ENCODE results near the gene MEGF6.

The MEGF6 gene

GRCh38 chr1:3642919-3643675 is 31.8 kb upstream of the MEGF6 start:
- no peak for DNase-seq

- no peak for DNase-seq
Observed at GRCh38 chr1:3641816-3642215, 30.5 kb upstream of the MEGF6 start.

DNA sequence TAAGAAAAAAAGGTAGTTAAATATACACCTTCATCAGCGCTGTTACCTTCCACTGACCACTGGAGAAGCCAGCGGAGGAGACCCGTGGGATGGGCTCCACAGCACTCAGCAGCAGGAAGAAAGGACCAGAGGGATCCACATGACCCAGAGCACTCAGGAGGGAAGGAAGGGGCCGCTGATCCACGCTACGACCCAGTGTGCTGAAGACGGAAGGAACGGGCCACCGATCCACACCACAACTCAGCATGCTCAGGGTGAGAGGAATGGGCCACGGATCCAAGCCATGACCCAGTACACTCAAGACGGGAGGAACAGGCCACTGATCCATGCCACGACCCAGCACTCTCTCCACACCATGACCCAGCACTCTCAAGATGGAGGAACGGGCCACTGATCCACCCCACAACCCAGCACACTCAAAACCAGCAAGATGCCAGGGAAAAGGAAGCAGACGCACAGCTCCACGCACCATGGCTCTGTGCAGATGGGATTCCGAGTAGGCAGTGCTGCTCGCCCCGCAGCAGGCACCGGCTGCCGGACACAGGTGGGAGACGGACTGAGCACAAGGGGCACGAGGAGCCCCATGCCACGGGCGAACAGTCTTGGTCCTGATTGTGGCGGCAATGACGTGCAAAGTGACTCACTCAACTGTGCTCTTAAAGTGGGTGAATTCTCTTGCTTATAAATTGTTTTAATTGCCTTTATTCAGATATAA is 29.9 kb upstream of the MEGF6 start:
- no peak for DNase-seq

GRCh38 chr1:3640121-3640837 is 29.0 kb upstream of the MEGF6 start:
- no peak for DNase-seq

DNA sequence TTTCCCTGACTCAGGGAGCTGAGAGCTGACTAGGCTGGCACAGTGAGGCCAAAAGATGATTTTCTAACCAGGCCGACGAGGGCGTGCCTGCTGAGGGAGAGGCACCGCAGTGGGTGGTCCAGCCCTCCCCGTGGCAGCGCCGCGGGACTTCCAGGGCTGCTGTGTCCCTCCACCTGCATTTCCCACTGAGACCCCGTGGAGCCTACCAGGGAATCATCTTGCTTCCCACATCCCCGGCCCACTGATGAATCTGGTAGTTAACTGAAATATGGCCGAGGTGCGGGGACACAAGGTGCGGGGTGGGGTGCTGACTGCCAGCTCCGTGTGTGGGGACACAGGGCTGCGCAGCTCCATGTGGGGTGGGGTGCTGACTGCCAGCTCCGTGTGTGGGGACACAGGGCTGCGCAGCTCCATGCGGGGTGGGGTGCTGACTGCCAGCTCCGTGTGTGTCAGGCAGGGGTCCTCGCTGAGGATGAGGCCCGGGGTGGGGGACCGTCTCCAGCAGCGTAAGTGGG is 28.1 kb upstream of the MEGF6 start:
- no peak for DNase-seq

DNA sequence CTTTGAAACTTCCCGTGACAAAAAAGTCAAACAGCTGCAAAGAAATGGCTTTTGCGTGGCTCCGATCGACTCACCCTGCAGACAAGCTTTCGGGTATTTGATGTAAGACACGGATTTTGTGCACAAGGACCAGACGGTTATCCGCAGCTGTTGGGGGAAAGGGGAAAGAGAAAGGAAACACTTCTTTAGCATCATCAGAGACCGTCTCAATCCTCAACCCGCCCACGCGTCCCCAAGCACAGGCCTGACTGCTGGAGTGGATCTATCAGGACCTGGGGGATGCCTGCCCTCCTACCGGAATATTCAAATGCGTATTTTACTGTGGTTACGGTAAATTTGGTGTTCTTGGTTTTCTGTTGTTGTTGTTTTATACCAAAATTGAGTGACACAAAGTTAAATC is 27.4 kb upstream of the MEGF6 start:
- no peak for DNase-seq

- no peak for DNase-seq
Observed at GRCh38 chr1:3638027-3638426, 26.7 kb upstream of the MEGF6 start.

GRCh38 chr1:3636531-3636930 is 25.2 kb upstream of the MEGF6 start:
- no peak for DNase-seq

DNA sequence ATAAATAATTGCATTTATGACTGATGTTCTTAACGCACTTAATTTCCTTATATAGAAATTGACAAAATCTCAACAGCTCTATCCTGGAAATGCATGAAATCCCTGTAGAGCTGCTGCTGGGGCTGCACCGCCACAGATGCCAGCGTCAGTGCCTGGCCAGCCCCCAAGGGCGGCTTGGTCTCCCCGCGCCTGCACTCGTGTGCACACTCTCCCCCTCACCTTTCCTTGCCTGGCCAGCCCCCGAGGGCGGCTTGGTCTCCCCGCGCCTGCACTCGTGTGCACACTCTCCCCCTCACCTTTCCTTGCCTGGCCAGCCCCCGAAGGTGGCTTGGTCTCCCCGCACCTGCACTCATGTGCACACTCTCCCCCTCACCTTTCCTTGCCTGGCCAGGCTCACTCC is 24.8 kb upstream of the MEGF6 start:
- no peak for DNase-seq

DNA sequence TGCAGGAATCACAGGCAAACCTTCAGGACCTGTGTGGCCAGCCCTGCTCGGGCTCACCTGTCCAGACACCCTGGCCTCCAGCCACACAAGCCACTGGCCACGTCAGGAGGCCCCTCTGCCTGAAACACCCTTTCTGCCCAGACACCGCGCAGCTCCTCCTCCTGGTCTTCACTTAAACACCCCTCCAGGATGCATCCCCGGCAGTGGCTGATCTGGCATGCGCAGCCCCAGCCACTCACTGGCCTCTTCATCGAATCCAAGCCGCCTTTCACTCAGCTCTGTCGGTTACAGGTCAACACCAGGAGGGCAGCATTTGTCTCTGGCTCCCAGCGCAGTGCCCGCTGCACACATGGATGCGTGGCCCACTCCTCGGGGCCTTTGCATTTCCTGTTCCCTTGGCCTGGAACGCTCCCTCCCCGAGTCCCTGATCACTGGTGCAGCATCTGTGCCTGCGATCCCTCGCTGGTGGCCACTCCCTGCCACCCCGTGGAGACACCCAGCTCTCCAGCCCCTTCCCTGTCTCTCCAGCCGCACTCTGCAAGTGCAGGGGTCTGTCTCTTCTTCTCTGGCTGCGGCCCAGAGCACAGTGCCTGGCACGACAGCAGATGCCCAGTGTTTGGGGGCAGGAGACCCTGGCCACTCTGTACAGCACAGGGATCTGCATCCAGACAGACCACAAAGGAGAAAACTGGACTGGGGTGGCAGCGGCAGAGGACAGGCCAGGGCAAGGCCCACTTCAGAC is 22.9 kb upstream of the MEGF6 start:
- DNase-seq: no peak

- DNase-seq: no peak
Observed at GRCh38 chr1:3633344-3634058, 22.2 kb upstream of the MEGF6 start.

- no peak for DNase-seq
Observed at GRCh38 chr1:3632716-3633343, 21.5 kb upstream of the MEGF6 start.

- no peak for DNase-seq
Observed at GRCh38 chr1:3632298-3632697, 21.0 kb upstream of the MEGF6 start.

DNA sequence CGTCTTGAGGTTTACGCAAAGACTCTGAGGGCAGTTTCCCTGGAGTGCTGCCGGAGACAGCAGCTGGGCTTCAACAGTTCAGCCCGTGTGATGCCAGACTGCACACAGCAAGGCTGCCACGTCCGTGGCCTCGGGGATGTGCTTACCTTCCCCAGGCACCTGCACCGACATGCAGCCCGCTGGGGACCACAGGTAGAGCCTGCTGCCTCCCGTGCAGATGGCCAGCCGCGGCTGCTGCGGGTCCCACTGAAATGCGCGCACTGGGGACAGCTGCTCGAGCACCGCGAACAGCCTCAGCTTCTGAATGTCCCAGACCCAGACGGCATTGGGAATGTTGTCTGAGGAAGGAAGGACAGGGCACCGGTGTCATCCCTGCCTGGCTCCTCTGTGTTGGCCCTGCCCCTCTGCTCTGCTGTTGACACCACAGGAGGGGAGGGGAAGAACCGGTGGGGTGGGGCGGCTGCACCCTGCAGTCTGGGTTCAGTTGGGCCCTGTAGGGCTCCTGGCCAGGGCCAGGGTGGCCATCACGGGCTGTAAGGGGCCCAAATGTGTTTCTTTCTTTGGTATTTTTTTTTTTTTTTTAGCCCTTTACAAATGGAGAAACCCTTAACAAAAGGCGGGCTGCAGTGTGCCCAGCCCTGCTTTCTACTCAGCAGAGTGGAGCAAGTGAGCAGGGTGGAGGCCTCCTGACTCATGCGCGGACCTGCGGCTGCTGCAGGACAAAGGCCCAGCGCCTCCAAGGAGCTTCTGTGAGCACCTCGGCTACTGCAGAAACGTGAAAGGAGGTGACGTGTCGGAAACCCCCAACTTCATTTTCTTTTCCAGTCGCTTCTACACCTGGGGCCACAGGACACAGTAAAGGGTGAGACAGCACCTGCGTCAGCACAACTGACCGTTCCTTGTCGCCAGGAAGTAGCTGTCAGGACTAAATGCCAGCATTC is 20.3 kb upstream of the MEGF6 start:
- no peak for DNase-seq

DNA sequence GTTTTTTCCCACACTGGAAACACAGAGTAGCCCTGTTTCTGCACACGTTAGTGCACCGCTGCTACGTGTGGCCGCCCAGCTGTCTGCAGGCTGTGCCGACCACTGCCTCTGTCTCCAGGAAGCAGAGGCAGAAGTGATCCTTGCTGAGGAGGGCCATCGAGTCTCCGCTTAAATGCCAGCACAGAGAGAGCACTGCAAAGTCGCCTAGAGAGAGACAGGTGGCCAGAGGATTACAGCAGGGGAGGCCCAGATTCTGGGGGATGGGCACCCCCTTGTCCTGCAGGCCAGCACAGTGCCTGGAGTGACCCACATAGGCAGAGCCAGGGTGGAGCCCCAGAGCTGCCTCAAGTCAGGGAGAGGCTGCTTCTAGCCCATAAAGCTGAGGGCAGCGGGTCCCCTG is 19.6 kb upstream of the MEGF6 start:
- no peak for DNase-seq

DNA sequence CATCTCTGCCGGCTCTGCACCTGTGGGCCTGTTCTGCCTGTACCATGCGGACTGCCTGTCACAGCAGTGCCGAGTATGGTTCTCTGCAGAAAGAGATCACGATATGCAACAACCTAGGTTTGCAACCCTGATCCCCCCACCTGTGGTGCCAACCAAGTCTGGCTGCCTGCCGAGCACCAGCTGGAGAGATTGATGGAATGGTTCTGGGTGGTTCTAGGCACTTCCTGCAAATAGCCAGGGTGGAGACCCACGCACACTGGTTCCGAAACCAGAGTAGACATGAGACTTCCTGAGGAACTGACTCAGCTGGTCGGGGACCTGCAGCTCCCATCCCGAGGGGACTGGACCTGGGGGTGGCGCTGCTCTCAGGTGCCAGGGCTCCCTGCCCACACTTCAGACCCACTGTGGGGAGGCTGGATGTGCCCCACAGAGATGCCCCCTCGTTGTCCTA is 18.9 kb upstream of the MEGF6 start:
- DNase-seq: no peak

GRCh38 chr1:3629561-3630160 is 18.4 kb upstream of the MEGF6 start:
- no peak for DNase-seq

GRCh38 chr1:3628445-3628844 is 17.1 kb upstream of the MEGF6 start:
- no peak for DNase-seq

GRCh38 chr1:3627515-3628253 is 16.4 kb upstream of the MEGF6 start:
- DNase-seq: no peak

All from bone marrow (tissue), 2 donors.